NCI-H446 (cell line): ENCODE results near the gene DNAJC13.
A peak's percentile ranks its signal among the peaks of the same experiment; 100 is the strongest.

Experiments used
- DNase-seq, 2 experiments: peaks; one replicate each; lab custom pipeline; 2025; lab: John Stamatoyannopoulos, UW

The DNAJC13 gene

GRCh38 chr3:132461544-132461943, 44.2 kb downstream of the DNAJC13 start:
- no peak for DNase-seq

GRCh38 chr3:132464066-132464465, 46.8 kb downstream of the DNAJC13 start:
- DNase-seq, result no peak

GRCh38 chr3:132469326-132469725, 52.0 kb downstream of the DNAJC13 start:
- DNase-seq, result no peak

GRCh38 chr3:132486099-132486498, 68.8 kb downstream of the DNAJC13 start:
- no peak for DNase-seq

- DNase-seq, result no peak
Measured at GRCh38 chr3:132488151-132488550, 70.8 kb downstream of the DNAJC13 start.

GRCh38 chr3:132499071-132499470, 81.8 kb downstream of the DNAJC13 start:
- no peak for DNase-seq

GRCh38 chr3:132503559-132503958, 86.3 kb downstream of the DNAJC13 start:
- DNase-seq, result no peak

GRCh38 chr3:132504375-132504933, 87.2 kb downstream of the DNAJC13 start:
- DNase-seq, result no peak

- no peak for DNase-seq
Measured at GRCh38 chr3:132507657-132508056, 90.4 kb downstream of the DNAJC13 start.

GRCh38 chr3:132509096-132509495, 91.8 kb downstream of the DNAJC13 start:
- DNase-seq, result no peak

- DNase-seq, result no peak
Measured at GRCh38 chr3:132509506-132509905, 92.2 kb downstream of the DNAJC13 start.

GRCh38 chr3:132513057-132513456, 95.8 kb downstream of the DNAJC13 start:
- no peak for DNase-seq

- DNase-seq, result no peak
Measured at GRCh38 chr3:132517311-132517710, 100.0 kb downstream of the DNAJC13 start.

- DNase-seq, result no peak
Measured at GRCh38 chr3:132519914-132520313, 102.6 kb downstream of the DNAJC13 start.

GRCh38 chr3:132521901-132522300, 104.6 kb downstream of the DNAJC13 start:
- DNase-seq, result no peak

- DNase-seq, result no peak
Measured at GRCh38 chr3:132522353-132522752, 105.1 kb downstream of the DNAJC13 start.

GRCh38 chr3:132530624-132531023, 113.3 kb downstream of the DNAJC13 start:
- DNase-seq, result no peak

- DNase-seq, result peak in 1 of 2 experiments; percentile 66
Measured at GRCh38 chr3:132535575-132536441, 118.5 kb downstream of the DNAJC13 start.

- no peak for DNase-seq
Measured at GRCh38 chr3:132536442-132537153, 119.3 kb downstream of the DNAJC13 start.

- DNase-seq, result no peak
Measured at GRCh38 chr3:132537297-132537696, 120.0 kb downstream of the DNAJC13 start.

GRCh38 chr3:132538072-132538471, 120.8 kb downstream of the DNAJC13 start:
- DNase-seq, result no peak

- no peak for DNase-seq
Measured at GRCh38 chr3:132539681-132540080, 122.4 kb downstream of the DNAJC13 start.

- no peak for DNase-seq
Measured at GRCh38 chr3:132542577-132542976, 125.3 kb downstream of the DNAJC13 start.
